H1 (cell line): ENCODE measurements around the gene SSTR3.

Source experiments
- BACH1 ChIP-seq: IDR thresholded peaks from 2 replicates; pipeline ENCODE4 v1.6.1; 2012; ENCODE audit warnings: low read length, improper control_type of control experiment
- EZH2 ChIP-seq: fragments of 200-600 bp; sonication (generic); IDR thresholded peaks from 2 replicates; pipeline ENCODE4 v1.7.1; 2012; ENCODE audit warnings: low read depth, mild to moderate bottlenecking, moderate library complexity, low read length, inconsistent platforms; ENCODE audit not compliant: severe bottlenecking
- JUND ChIP-seq: IDR thresholded peaks from 2 replicates; pipeline ENCODE4 v1.6.1; 2011; ENCODE audit warnings: mild to moderate bottlenecking, improper control_type of control experiment, low read length
- KDM4A ChIP-seq: IDR thresholded peaks from one replicate; pipeline ENCODE4 v1.7.1; 2012; ENCODE audit warnings: low read depth, mild to moderate bottlenecking, moderate library complexity, low read length, inconsistent platforms; ENCODE audit not compliant: severe bottlenecking
- NRF1 ChIP-seq: IDR thresholded peaks from 2 replicates; pipeline ENCODE4 v1.6.1; 2011; ENCODE audit warnings: mild to moderate bottlenecking, low read depth, low read length, improper control_type of control experiment
- POLR2A ChIP-seq, 2 experiments: IDR thresholded peaks; 1 replicate in 1 of 2; 2 replicates in 1 of 2; pipeline ENCODE4 v1.6.1; 2011; ENCODE audit warnings: low read depth in 2 of 2, low read length in 2 of 2, mild to moderate bottlenecking in 2 of 2; ENCODE audit errors: control extremely low read depth in 1 of 2
- POLR2AphosphoS5 ChIP-seq: IDR thresholded peaks from 2 replicates; pipeline ENCODE4 v1.6.1; 2011; ENCODE audit warnings: low read depth, low read length
- RFX5 ChIP-seq: IDR thresholded peaks from 2 replicates; pipeline ENCODE4 v1.6.1; 2011; ENCODE audit warnings: low read depth, low read length, improper control_type of control experiment, borderline replicate concordance
- SP1 ChIP-seq: IDR thresholded peaks from 2 replicates; pipeline ENCODE4 v1.6.1; 2011; ENCODE audit warnings: low read depth, low read length
- TCF12 ChIP-seq: IDR thresholded peaks from 2 replicates; pipeline ENCODE4 v1.6.1; 2011; ENCODE audit warnings: low read depth, mild to moderate bottlenecking, low read length
- TF ChIP-seq, protein P1 (sequence below), 3 experiments: IDR thresholded peaks; 1 replicate in 2 of 3; 2 replicates in 1 of 3; pipeline versions ENCODE4 v1.5.1 to v1.6.1; 2011; ENCODE audit warnings: low read length in 3 of 3, mild to moderate bottlenecking in 3 of 3, inconsistent platforms in 2 of 3, low read depth in 1 of 3, moderate library complexity in 1 of 3; ENCODE audit not compliant: insufficient read depth in 1 of 3; ENCODE audit errors: control extremely low read depth in 1 of 3
- TF ChIP-seq, protein P2 (sequence below): IDR thresholded peaks from 2 replicates; pipeline ENCODE4 v1.6.1; 2011; ENCODE audit warnings: low read depth, mild to moderate bottlenecking, low read length; ENCODE audit not compliant: insufficient read depth
- TF ChIP-seq, protein P3 (sequence below): IDR thresholded peaks from 2 replicates; pipeline ENCODE4 v1.6.1; 2012; ENCODE audit warnings: inconsistent platforms

DNA sequence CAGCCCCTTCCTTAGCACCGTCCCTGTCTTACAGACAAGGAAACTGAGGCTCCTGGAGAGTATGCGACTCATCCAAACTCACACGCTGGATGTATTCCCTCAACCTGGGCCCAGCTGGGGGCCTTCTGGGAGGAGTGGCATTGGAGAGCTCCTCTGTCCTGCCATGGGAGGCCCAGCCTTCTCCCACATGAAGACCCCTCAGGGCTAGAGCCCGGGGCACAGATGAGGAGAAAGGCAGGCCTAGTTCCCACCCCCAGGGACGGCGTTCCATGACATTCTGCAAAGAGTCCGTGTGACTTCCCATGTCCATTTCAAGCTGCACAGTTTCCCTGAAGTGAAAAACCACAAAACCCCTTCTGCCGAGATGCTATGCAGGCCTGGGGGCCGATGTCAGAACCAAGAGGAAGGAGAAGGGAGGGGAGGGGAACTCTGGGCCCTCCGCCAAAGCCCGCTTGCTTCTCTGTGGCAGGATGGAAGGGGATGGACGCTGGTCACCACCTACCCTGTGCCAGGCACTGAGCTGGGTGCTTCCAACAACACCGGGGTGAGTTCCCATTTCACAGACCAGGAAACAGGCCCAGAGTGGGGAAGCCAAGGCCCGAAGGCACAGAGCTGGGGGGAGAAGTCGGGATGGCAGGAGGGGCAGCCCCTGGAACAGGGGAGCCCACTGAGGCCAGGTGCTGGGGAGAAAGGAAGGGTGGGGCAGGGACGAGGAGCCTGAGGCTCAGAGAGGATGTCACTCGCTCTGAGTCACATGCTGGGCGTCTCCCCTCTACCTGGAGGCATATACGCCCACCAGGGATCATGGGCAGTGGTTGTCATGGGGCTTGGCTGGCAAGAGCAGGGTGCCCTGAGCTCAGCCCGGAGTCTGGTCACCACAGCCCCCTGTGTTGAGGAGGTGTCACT is 16.1 kb upstream of the SSTR3 start:
- no peak for TF ChIP-seq BACH1
- TF ChIP-seq, protein P1, sequence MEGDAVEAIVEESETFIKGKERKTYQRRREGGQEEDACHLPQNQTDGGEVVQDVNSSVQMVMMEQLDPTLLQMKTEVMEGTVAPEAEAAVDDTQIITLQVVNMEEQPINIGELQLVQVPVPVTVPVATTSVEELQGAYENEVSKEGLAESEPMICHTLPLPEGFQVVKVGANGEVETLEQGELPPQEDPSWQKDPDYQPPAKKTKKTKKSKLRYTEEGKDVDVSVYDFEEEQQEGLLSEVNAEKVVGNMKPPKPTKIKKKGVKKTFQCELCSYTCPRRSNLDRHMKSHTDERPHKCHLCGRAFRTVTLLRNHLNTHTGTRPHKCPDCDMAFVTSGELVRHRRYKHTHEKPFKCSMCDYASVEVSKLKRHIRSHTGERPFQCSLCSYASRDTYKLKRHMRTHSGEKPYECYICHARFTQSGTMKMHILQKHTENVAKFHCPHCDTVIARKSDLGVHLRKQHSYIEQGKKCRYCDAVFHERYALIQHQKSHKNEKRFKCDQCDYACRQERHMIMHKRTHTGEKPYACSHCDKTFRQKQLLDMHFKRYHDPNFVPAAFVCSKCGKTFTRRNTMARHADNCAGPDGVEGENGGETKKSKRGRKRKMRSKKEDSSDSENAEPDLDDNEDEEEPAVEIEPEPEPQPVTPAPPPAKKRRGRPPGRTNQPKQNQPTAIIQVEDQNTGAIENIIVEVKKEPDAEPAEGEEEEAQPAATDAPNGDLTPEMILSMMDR (IDR thresholded peaks at IDR 0.05; ENCODE audit: control extremely low read depth in 1 of 3, insufficient read depth in 1 of 3, low read depth in 1 of 3, low read length in 3 of 3) = no peak
- TF ChIP-seq, protein P2, sequence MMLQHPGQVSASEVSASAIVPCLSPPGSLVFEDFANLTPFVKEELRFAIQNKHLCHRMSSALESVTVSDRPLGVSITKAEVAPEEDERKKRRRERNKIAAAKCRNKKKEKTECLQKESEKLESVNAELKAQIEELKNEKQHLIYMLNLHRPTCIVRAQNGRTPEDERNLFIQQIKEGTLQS = no peak
- no peak for TF ChIP-seq RFX5
- TF ChIP-seq POLR2A (IDR thresholded peaks at IDR 0.05; ENCODE audit: control extremely low read depth in 1 of 2, low read depth in 2 of 2, low read length in 2 of 2) = no peak
- no peak for TF ChIP-seq EZH2
- TF ChIP-seq POLR2AphosphoS5 = no peak
- TF ChIP-seq JUND = no peak
- TF ChIP-seq, protein P3, sequence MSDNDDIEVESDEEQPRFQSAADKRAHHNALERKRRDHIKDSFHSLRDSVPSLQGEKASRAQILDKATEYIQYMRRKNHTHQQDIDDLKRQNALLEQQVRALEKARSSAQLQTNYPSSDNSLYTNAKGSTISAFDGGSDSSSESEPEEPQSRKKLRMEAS = no peak
- TF ChIP-seq SP1 = no peak
- TF ChIP-seq KDM4A = no peak
- no peak for TF ChIP-seq TCF12
- TF ChIP-seq NRF1 = no peak
